ENCODE measurements around the gene C15orf40. TPM values are rescaled to one million over a fixed set of nuclear protein-coding genes. Genes with fewer than 3 reads are reported as not detected.
A peak's percentile ranks its signal among the peaks of the same experiment; 100 is the strongest.

Gene C15orf40
- total RNA-seq: 10 to 100 TPM; 34.2 to 36.6 TPM
- 58.1 TPM for polyA plus RNA-seq

DNA sequence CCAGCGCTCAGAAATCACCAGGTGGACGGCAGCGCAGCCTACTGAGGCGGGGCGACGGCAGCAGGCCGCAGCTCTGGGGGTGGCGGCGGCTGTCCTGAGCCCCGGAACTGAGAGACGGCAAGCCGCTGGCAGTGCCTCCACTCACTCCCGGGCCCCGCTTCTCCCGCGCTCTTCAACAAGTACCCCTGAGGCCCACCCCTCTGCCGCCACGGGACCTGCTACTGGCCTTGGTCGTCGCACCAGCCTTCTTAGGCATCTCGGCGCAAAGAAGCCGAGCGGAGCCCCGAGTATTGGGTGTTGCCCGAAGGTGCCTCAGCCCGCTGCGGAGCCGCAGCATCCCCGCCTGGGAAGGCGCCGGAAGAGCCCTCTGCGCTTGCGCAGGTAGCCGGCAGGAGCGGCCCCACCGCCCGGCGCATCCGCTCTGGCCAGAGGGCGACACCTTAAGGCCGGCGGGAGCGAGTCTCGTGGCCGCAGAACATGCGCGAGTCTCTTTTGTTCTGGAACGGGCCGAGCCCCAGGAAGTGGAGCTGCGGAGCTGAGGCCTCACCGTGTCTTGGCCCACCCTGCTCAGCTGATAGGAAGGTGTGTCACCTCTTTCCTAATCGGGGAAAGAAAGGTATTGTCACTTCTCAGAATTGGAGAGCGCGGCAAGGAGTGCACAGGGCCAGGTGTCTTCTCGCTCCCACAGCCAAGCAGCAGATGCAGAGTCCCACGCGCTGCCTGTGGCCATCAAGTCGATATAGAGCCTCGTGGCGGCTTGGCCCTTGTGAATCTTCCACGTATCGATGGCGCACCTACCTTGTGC lies at the start of gene C15orf40:
Gene C15orf40, minus strand, starts transcription at position 369 of the 805 bp plus-strand sequence. Its CDS starts 32 bp downstream, at position 337.
- POLR2A ChIA-PET: interaction anchor here (1.1 to 2.4 kb wide), 5 partner anchors 10 to 471 kb away, joined by 3 to 14 read pairs (median 9); partner anchors contain the start of genes BTBD1, RAMAC and RPS17

DNA sequence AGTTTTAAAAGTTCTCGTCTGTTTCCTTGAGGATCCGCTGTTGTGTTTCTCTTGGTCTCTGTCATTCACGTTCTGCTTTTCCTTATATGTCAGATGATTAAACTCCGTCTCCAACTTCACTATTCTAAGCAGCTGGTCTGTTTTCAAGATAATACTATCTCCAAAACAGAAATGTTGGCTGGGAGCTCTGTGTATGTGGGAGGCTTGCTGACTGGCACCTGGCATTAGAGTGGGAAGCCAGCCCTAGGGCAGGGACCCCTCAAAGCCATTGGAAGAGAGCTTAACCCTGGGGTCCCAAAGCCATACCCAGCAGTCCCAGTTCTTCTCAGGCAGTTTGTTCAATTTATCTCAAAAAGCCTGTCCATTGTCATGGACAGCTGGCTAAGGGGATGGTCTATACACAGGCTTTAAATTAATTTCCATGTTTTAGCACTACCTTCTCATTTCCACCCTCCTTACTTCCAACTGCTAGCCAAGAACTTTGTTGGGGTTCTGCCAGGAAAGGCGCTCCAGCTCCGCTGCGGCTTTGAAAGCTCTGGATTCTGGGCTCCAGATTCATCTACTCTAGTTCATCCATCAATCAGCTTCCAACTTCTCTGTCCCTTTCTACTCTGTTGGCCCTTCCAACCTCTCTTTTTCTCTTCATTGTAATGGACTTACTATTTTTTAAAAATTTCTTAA lies 46.4 kb upstream of the C15orf40 start:
- Histone ChIP-seq H3K9me3 (ENCODE audit: low read length) (no peaks in the 10 kb centered on the region), H3K4me3 (ENCODE audit: low read length) (no peak overlapping the region), H3K4me1 (ENCODE audit: insufficient read depth, low read length) (peaks cover 23% of the 10 kb centered on the region), H3K27me3 (ENCODE audit: insufficient read depth, low read length, poor library complexity, severe bottlenecking) (no peaks in the 10 kb centered on the region), H3K27ac (ENCODE audit: low read depth, low read length) (no peak overlapping the region), H3K36me3 (ENCODE audit: insufficient read depth, low read length) (peaks cover 4% of the 10 kb centered on the region)
- no peaks in the 10 kb centered on the region for H3K27me3 Mint-ChIP-seq
- DNase-seq: no peak
- peaks cover 0 to 54% (median 9%) of the 10 kb centered on the region in 3 donors for H3K36me3 Mint-ChIP-seq
- no peaks in the 10 kb centered on the region for H3K9me3 Mint-ChIP-seq
- H3K4me3 Mint-ChIP-seq: no peak overlapping the region
- H3K4me1 Mint-ChIP-seq: peaks cover 26 to 42% (median 37%) of the 10 kb centered on the region in 3 donors
- peak overlapping the region in 3 of 8 donors; percentile 29 to 61 (median 55) for H3K27ac Mint-ChIP-seq
- ChIA-PET POLR2A (no interaction called here), CTCF (interaction anchor here (1.7 kb wide), 1 partner anchor 9 kb away, joined by 5 read pairs; the partner anchor contains the start of gene BTBD1)

More for the DNA sequence above, at the start of gene C15orf40:
- peak within 1 kb of the TSS; percentile 59 to 97 (median 96) for H3K27ac Mint-ChIP-seq
- H3K4me1 Mint-ChIP-seq: peaks cover 46 to 62% (median 58%) of the 10 kb centered on the region in 3 donors
- Histone ChIP-seq H3K9me3 (ENCODE audit: low read length) (no peaks in the 10 kb centered on the region), H3K4me1 (ENCODE audit: insufficient read depth, low read length) (peaks cover 31% of the 10 kb centered on the region), H3K27me3 (ENCODE audit: insufficient read depth, low read length, poor library complexity, severe bottlenecking) (no peaks in the 10 kb centered on the region), H3K4me3 (ENCODE audit: low read length) (peak within 1 kb of the TSS; percentile 93), H3K27ac (ENCODE audit: low read depth, low read length) (peak within 1 kb of the TSS; percentile 84), H3K36me3 (ENCODE audit: insufficient read depth, low read length) (peaks cover 24% of the 10 kb centered on the region)
- H3K27me3 Mint-ChIP-seq: peaks cover 0 to 1% of the 10 kb centered on the region in 2 donors
- CTCF ChIA-PET: interaction anchor here (0.6 to 3.2 kb wide), 12 partner anchors 10 to 480 kb away, joined by 3 to 13 read pairs (median 6); partner anchors contain the start of genes BTBD1, RAMAC and RPS17
- peak within 1 kb of the TSS; percentile 88 to 100 (median 97) for H3K4me3 Mint-ChIP-seq
- peak; percentile 78 to 84 (median 83) for DNase-seq
- peaks cover 4 to 42% (median 5%) of the 10 kb centered on the region in 3 donors for H3K36me3 Mint-ChIP-seq
- no peaks in the 10 kb centered on the region for H3K9me3 Mint-ChIP-seq

DNA sequence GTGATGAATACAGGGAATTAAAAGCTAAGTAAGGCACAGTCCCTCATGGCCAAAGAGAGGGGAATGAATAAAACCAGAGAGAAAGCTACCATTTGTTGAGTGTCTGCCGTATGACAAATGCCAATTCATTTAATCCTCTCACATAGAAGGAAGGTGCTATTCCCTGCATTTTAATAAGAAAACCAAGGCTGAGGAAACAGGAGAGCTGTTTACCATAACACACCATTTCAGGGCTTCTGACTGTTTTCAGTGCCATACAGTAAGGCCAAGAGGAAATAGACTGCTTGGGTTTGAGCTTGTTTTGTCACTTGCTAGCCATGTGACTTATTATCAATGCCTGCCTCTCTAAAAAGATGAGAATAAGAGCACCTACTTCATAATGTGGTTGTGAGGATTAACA lies 45.6 kb upstream of the C15orf40 start:
- Mint-ChIP-seq H3K27me3 (no peaks in the 10 kb centered on the region), H3K27ac (peak overlapping the region in 3 of 8 donors; percentile 26 to 66 (median 53))

DNA sequence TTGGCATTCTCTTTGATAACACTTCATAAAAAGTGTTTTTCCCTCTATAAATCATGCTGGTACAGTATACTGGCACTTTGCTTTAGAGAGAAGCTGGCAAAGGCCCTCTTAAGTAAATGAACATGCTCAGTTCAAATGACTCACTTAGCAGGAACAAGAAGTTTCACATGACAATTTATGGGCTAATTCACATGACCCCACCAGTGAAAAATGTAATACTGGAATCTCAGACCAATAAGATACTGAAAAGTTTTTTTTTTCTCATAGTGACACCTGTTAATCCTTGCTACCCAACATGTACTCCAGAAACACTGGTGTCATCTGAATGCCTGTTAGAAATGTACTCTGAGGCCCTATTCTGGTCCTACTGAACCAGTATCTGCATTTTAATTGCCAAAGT lies 41.7 kb upstream of the C15orf40 start:
- POLR2A ChIA-PET: no interaction called here
- no peaks in the 10 kb centered on the region for H3K27me3 Mint-ChIP-seq
- H3K36me3 Mint-ChIP-seq: peaks cover 0 to 76% (median 15%) of the 10 kb centered on the region in 3 donors
- Histone ChIP-seq H3K27ac (ENCODE audit: low read depth, low read length) (no peak overlapping the region), H3K4me3 (ENCODE audit: low read length) (no peak overlapping the region), H3K27me3 (ENCODE audit: insufficient read depth, low read length, poor library complexity, severe bottlenecking) (no peaks in the 10 kb centered on the region), H3K4me1 (ENCODE audit: insufficient read depth, low read length) (peaks cover 7% of the 10 kb centered on the region), H3K9me3 (ENCODE audit: low read length) (no peaks in the 10 kb centered on the region), H3K36me3 (ENCODE audit: insufficient read depth, low read length) (peaks cover 13% of the 10 kb centered on the region)
- peak overlapping the region in 2 of 8 donors; percentile 10 to 54 for H3K27ac Mint-ChIP-seq
- CTCF ChIA-PET: no interaction called here
- no peak overlapping the region for H3K4me3 Mint-ChIP-seq
- H3K4me1 Mint-ChIP-seq: peaks cover 24 to 47% (median 45%) of the 10 kb centered on the region in 3 donors
- no peaks in the 10 kb centered on the region for H3K9me3 Mint-ChIP-seq
- no peak for DNase-seq

More for the DNA sequence above, 45.6 kb upstream of the C15orf40 start:
- ChIA-PET CTCF (interaction anchor here (1.7 kb wide), 1 partner anchor 10 kb away, joined by 5 read pairs; the partner anchor contains the start of gene BTBD1), POLR2A (interaction anchor here (0.7 kb wide), 1 partner anchor 10 kb away, joined by 3 read pairs; the partner anchor contains the start of gene BTBD1)
- H3K36me3 ChIP-seq (ENCODE audit: insufficient read depth, low read length): peaks cover 4% of the 10 kb centered on the region
- Mint-ChIP-seq H3K4me3 (no peak overlapping the region), H3K4me1 (peaks cover 26 to 42% (median 41%) of the 10 kb centered on the region in 3 donors), H3K9me3 (no peaks in the 10 kb centered on the region), H3K36me3 (peaks cover 0 to 55% (median 9%) of the 10 kb centered on the region in 3 donors)
- DNase-seq: no peak
- H3K4me3 ChIP-seq (ENCODE audit: low read length): no peak overlapping the region
- H3K4me1 ChIP-seq (ENCODE audit: insufficient read depth, low read length): peaks cover 15% of the 10 kb centered on the region
- no peak overlapping the region for H3K27ac ChIP-seq (ENCODE audit: low read depth, low read length)
- no peaks in the 10 kb centered on the region for H3K27me3 ChIP-seq (ENCODE audit: insufficient read depth, low read length, poor library complexity, severe bottlenecking)
- no peaks in the 10 kb centered on the region for H3K9me3 ChIP-seq (ENCODE audit: low read length)

DNA sequence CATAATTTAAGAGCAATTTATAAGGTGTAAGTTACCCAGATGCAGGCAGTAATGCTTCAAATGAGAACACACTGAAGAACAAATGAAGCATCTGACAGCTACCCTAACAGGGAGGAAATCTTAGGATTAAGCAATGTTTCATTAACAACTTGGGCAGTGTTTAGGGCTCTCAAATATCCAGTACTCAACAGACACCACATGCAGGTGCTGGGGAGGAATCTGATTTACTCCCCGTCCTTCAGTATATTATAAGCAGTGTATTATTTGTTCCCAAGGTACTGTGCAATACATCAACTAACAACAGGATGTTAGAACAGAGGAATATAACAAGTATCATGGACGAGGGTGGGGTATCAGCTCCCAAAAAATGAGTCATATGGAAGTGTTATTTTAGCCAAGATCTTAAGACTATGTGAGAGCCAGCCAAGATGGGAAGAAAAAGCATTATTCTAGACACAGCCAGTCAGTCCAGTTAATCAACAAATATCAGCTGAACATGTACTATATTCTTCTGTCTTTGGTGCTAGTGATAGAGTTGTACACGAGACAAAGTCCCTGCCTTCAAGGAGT lies 35.2 kb upstream of the C15orf40 start:
- ChIA-PET POLR2A (no interaction called here), CTCF (no interaction called here)
- Histone ChIP-seq H3K4me3 (ENCODE audit: low read length) (no peak overlapping the region), H3K9me3 (ENCODE audit: low read length) (no peaks in the 10 kb centered on the region), H3K36me3 (ENCODE audit: insufficient read depth, low read length) (peaks cover 18% of the 10 kb centered on the region), H3K4me1 (ENCODE audit: insufficient read depth, low read length) (no peaks in the 10 kb centered on the region), H3K27ac (ENCODE audit: low read depth, low read length) (no peak overlapping the region), H3K27me3 (ENCODE audit: insufficient read depth, low read length, poor library complexity, severe bottlenecking) (no peaks in the 10 kb centered on the region)
- no peak for DNase-seq
- Mint-ChIP-seq H3K36me3 (peaks cover 3 to 76% (median 28%) of the 10 kb centered on the region in 3 donors), H3K4me3 (no peak overlapping the region), H3K27me3 (no peaks in the 10 kb centered on the region), H3K27ac (peak overlapping the region in 2 of 8 donors; percentile 5 to 18), H3K9me3 (no peaks in the 10 kb centered on the region), H3K4me1 (peaks cover 19 to 59% (median 47%) of the 10 kb centered on the region in 3 donors)

DNA sequence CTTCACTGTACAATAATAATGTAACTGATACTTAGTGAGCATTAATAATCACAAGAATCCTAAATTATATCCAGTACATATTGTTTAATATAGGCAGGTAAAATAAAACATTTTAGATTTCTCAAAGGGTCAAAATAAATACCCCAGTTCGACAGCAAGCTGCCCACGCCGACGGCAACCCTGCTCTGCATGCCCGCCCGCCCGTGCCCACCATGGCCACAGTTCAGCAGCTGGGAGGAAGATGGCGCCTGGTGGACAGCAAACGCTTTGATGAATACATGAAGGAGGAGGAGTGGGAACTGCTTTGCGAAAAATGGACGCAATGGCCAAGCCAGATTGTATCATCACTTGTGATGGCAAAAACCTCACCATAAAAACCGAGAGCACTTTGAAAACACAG lies 32.7 kb upstream of the C15orf40 start:
- Mint-ChIP-seq H3K27ac (peak overlapping the region in 1 of 8 donors; percentile 24), H3K36me3 (peaks cover 3 to 84% (median 31%) of the 10 kb centered on the region in 3 donors), H3K4me1 (peaks cover 24 to 58% (median 51%) of the 10 kb centered on the region in 3 donors), H3K4me3 (no peak overlapping the region), H3K27me3 (no peaks in the 10 kb centered on the region), H3K9me3 (no peaks in the 10 kb centered on the region)
- peaks cover 27% of the 10 kb centered on the region for H3K36me3 ChIP-seq (ENCODE audit: insufficient read depth, low read length)
- H3K4me1 ChIP-seq (ENCODE audit: insufficient read depth, low read length): no peaks in the 10 kb centered on the region
- POLR2A ChIA-PET: no interaction called here
- H3K27ac ChIP-seq (ENCODE audit: low read depth, low read length): no peak overlapping the region
- no peaks in the 10 kb centered on the region for H3K27me3 ChIP-seq (ENCODE audit: insufficient read depth, low read length, poor library complexity, severe bottlenecking)
- CTCF ChIA-PET: no interaction called here
- DNase-seq: no peak
- H3K4me3 ChIP-seq (ENCODE audit: low read length): no peak overlapping the region
- H3K9me3 ChIP-seq (ENCODE audit: low read length): no peaks in the 10 kb centered on the region

DNA sequence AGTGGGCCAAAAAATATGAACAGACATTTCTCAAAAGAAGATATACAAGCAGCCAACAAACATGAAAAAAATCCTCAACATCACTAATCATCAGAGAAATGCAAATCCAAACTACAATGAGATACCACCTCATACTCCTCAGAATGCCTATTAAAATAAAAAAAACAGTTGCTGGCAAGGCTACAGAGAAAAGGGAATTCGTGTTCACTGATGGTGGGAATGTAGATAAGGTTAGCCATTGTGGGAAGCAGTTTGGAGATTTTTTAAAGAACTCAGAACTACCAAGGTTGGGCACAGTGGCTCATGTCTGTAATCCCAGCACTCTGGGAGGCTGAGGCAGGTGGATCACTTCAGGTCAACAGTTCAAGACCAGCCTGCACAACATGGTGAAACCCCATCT lies 27.8 kb upstream of the C15orf40 start:
- DNase-seq: no peak
- H3K27me3 Mint-ChIP-seq: no peaks in the 10 kb centered on the region

More for the DNA sequence above, 27.8 kb upstream of the C15orf40 start:
- peaks cover 49 to 66% (median 54%) of the 10 kb centered on the region in 3 donors for H3K4me1 Mint-ChIP-seq
- no peak overlapping the region for H3K4me3 ChIP-seq (ENCODE audit: low read length)
- H3K4me1 ChIP-seq (ENCODE audit: insufficient read depth, low read length): no peaks in the 10 kb centered on the region
- H3K9me3 Mint-ChIP-seq: peaks cover 0 to 7% (median 0%) of the 10 kb centered on the region in 5 donors
- H3K36me3 ChIP-seq (ENCODE audit: insufficient read depth, low read length): peaks cover 19% of the 10 kb centered on the region
- H3K36me3 Mint-ChIP-seq: peaks cover 25 to 76% (median 34%) of the 10 kb centered on the region in 3 donors
- peak overlapping the region in 3 of 7 donors; percentile 0 to 52 (median 7) for H3K4me3 Mint-ChIP-seq
- ChIA-PET CTCF (no interaction called here), POLR2A (no interaction called here)
- H3K27ac Mint-ChIP-seq: peak overlapping the region in 7 of 8 donors; percentile 3 to 68 (median 30)
- H3K9me3 ChIP-seq (ENCODE audit: low read length): peaks cover 5% of the 10 kb centered on the region
- H3K27ac ChIP-seq (ENCODE audit: low read depth, low read length): no peak overlapping the region
- H3K27me3 ChIP-seq (ENCODE audit: insufficient read depth, low read length, poor library complexity, severe bottlenecking): no peaks in the 10 kb centered on the region

Measured in CD8-positive, alpha-beta memory T cell (primary cell).